ENCODE results near the gene PHKB. TPM values are rescaled to one million over a fixed set of nuclear protein-coding genes. Genes with fewer than 3 reads are reported as not detected.

The PHKB gene
- total RNA-seq, 4 donors from 2014 or later = 110 to 198 (median 168) TPM

GRCh38 chr16:47734987-47735594, 274.0 kb downstream of the PHKB start:
- Histone ChIP-seq H3K27me3 (no peaks in the 10 kb centered on the region), H3K27ac (no peak overlapping the region), H3K36me3 (no peaks in the 10 kb centered on the region), H3K4me3 (replicated peaks in 1 of 3) (no peak overlapping the region), H3K9me3 (no peaks in the 10 kb centered on the region), H3K4me1 (no peaks in the 10 kb centered on the region)
- no peak for DNase-seq
- TF ChIP-seq POLR2A (IDR thresholded peaks at IDR 0.05) (no peak), CTCF (IDR thresholded peaks at IDR 0.05) (no peak)
- whole genome bisulfite sequencing, 2 donors = 59 to 61% methylated on average over 4 of the region's 4 CpGs
- intact Hi-C loops (cut with DNase I) = no loop called here

GRCh38 chr16:47750371-47750770, 289.2 kb downstream of the PHKB start:
- no peak for DNase-seq
- intact Hi-C loops (cut with DNase I) = no loop called here
- no peaks in the 10 kb centered on the region for H3K9me3 ChIP-seq
- H3K27me3 ChIP-seq = no peaks in the 10 kb centered on the region
- no peak overlapping the region for H3K4me3 ChIP-seq (replicated peaks in 1 of 3)
- H3K4me1 ChIP-seq = no peaks in the 10 kb centered on the region
- H3K27ac ChIP-seq = no peak overlapping the region
- no peak for TF ChIP-seq POLR2A (IDR thresholded peaks at IDR 0.05)
- no peak for TF ChIP-seq CTCF (IDR thresholded peaks at IDR 0.05)
- no peaks in the 10 kb centered on the region for H3K36me3 ChIP-seq
- WGBS, 2 donors = 76 to 81% methylated on average over 3 of the region's 3 CpGs

Small RNAs within 50 kb of the gene (small RNA-seq; reads per million reads assigned to genes)
- 0.75 reads per million for gene RNA5SP425

Other genes starting within 250 kb of the PHKB start
- 10 to 100 TPM; 64.8 to 75.6 (median 71.7) TPM for gene ITFG1, start 268 bp upstream of the PHKB start, total RNA-seq

Measured in thyroid gland (tissue), 4 donors.